Thyroid gland (tissue), 4 donors: ENCODE measurements around the gene JADE1.

Experiments
- POLR2A ChIP-seq, 2 donors: fragments of 450-650 bp; IDR thresholded peaks; one replicate each; pipeline ENCODE4 v1.6.1; 2017; ENCODE audit warnings: antibody characterized with exemption in 2 of 2, mild to moderate bottlenecking in 2 of 2, moderate library complexity in 1 of 2
- TF ChIP-seq, protein P1 (sequence below), 6 experiments: fragments of 200-600 bp in 3 of 6; fragments of 450-650 bp in 3 of 6; sonication (generic) in 3 of 6; IDR thresholded peaks; one replicate each; pipeline ENCODE4 v1.5.1; 2016 to 2019; ENCODE audit warnings: antibody characterized with exemption in 6 of 6, mild to moderate bottlenecking in 2 of 6, inconsistent platforms in 1 of 6, moderate library complexity in 1 of 6

DNA sequence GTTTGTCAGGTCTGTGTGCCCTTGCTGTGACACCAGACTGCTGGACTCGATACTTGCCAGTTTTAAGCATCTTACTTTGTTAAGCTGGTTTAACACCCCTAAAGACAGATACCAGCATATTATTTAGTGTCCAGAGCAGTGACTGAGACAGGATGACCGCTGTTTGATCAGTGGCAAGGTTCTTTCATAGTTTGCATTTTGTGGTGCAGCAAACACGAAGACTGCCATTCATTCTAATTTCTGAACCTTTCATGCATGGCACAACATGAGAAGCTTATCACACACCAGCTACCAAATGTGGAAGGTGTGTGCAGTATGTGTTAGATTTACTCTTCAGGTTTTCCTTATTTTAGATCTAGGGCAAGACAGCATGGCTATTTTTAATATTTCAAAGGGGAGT is 28.2 kb downstream of the JADE1 start:
- TF ChIP-seq, protein P1, sequence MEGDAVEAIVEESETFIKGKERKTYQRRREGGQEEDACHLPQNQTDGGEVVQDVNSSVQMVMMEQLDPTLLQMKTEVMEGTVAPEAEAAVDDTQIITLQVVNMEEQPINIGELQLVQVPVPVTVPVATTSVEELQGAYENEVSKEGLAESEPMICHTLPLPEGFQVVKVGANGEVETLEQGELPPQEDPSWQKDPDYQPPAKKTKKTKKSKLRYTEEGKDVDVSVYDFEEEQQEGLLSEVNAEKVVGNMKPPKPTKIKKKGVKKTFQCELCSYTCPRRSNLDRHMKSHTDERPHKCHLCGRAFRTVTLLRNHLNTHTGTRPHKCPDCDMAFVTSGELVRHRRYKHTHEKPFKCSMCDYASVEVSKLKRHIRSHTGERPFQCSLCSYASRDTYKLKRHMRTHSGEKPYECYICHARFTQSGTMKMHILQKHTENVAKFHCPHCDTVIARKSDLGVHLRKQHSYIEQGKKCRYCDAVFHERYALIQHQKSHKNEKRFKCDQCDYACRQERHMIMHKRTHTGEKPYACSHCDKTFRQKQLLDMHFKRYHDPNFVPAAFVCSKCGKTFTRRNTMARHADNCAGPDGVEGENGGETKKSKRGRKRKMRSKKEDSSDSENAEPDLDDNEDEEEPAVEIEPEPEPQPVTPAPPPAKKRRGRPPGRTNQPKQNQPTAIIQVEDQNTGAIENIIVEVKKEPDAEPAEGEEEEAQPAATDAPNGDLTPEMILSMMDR (IDR thresholded peaks at IDR 0.05), result no peak
- TF ChIP-seq POLR2A (IDR thresholded peaks at IDR 0.05), result no peak
